Endothelial cell of umbilical vein (primary cell): ENCODE measurements around the gene OR56A1. TPM values are rescaled to one million over a fixed set of nuclear protein-coding genes. Genes with fewer than 3 reads are reported as not detected.

Experiments used
- BruUV-seq: library from RNA; stranded (reverse); fragments of 400-500 nt; replicated peaks from 2 replicates; lab custom pipeline; 2021; lab: Mats Ljungman, UMichigan
- CTCF ChIA-PET: fragments of 300-600, 350-600 bp; sonication (Branson Sonifier 250); formaldehyde crosslinking; loops from one replicate; lab custom pipeline; 2021; ENCODE audit warnings: antibody characterized with exemption, inconsistent platforms; lab: Charles Lee
- POLR2A ChIA-PET: fragments of 300-600, 350-600 bp; sonication (Branson Sonifier 250); formaldehyde crosslinking; loops from one replicate; lab custom pipeline; 2021; ENCODE audit warnings: antibody characterized with exemption, inconsistent platforms; lab: Charles Lee
- DNase-seq: peaks from one replicate; pipeline ENCODE4 v3.0.0-alpha.2; 2011; ENCODE audit warnings: low read depth, low spot score
- FAIRE-seq: peaks from 2 replicates; lab custom pipeline; 2011; peaks lifted over from hg19 to GRCh38; lab: Jason Lieb, UNC
- H2AFZ ChIP-seq: 2 replicates; pipeline ENCODE4 v1.6.0; 2012; ENCODE audit warnings: low read depth, low read length, control low read depth, inconsistent platforms
- H3K27ac ChIP-seq: 2 replicates; pipeline ENCODE4 v1.5.1; 2011; ENCODE audit warnings: low read depth, mild to moderate bottlenecking, control low read depth, low read length, moderate library complexity; ENCODE audit not compliant: insufficient read depth
- H3K27me3 ChIP-seq, 2 experiments: 2 replicates each; pipeline versions ENCODE4 v1.6.0 to v1.6.1; 2011; ENCODE audit warnings: low read length in 2 of 2, mixed read lengths in 1 of 2; ENCODE audit not compliant: control insufficient read depth in 2 of 2, insufficient read depth in 2 of 2
- H3K36me3 ChIP-seq, 2 experiments: 2 replicates in 1 of 2; 3 replicates in 1 of 2; pipeline ENCODE4 v1.5.1; 2011; ENCODE audit warnings: low read length in 2 of 2, mild to moderate bottlenecking in 1 of 2, moderate library complexity in 1 of 2; ENCODE audit not compliant: control insufficient read depth in 2 of 2, insufficient read depth in 2 of 2; ENCODE audit errors: extremely low read depth in 1 of 2
- H3K4me1 ChIP-seq: 3 replicates; pipeline ENCODE4 v1.5.1; 2011; ENCODE audit warnings: mild to moderate bottlenecking, low read length; ENCODE audit not compliant: control insufficient read depth, insufficient read depth; ENCODE audit errors: extremely low read depth
- H3K4me2 ChIP-seq: 2 replicates; pipeline ENCODE4 v1.6.1; 2011; ENCODE audit warnings: low read length, control low read depth, mixed read lengths; ENCODE audit not compliant: insufficient read depth
- H3K4me3 ChIP-seq, 3 experiments: fragments of 200-600 bp in 1 of 3; sonication (generic), shearing (Covaris generic) in 1 of 3; replicated peaks in 1 of 3; 2 replicates each; pipeline ENCODE4 v1.5.1; 2011 to 2016; ENCODE audit warnings: control low read depth in 3 of 3, low read length in 3 of 3, mild to moderate bottlenecking in 2 of 3, inconsistent platforms in 1 of 3, low read depth in 1 of 3, moderate library complexity in 1 of 3; ENCODE audit not compliant: insufficient read depth in 1 of 3
- H3K79me2 ChIP-seq: 2 replicates; pipeline ENCODE4 v1.6.0; 2012; ENCODE audit warnings: low read length, inconsistent platforms; ENCODE audit not compliant: control insufficient read depth, insufficient read depth
- H3K9ac ChIP-seq: replicated peaks from 2 replicates; pipeline ENCODE3; 2011; ENCODE audit warnings: low read length, control low read depth; ENCODE audit not compliant: insufficient read depth; ENCODE audit errors: extremely low read depth
- H3K9me1 ChIP-seq: replicated peaks from 3 replicates; pipeline ENCODE4 v1.6.0; 2011; ENCODE audit warnings: mild to moderate bottlenecking, low read length; ENCODE audit not compliant: control insufficient read depth, insufficient read depth; ENCODE audit errors: extremely low read depth
- H3K9me3 ChIP-seq: replicated peaks from 2 replicates; pipeline ENCODE4 v1.5.1; 2012; ENCODE audit warnings: low read length, inconsistent platforms; ENCODE audit not compliant: control insufficient read depth, insufficient read depth
- H4K20me1 ChIP-seq: replicated peaks from 2 replicates; pipeline ENCODE3; 2011; ENCODE audit warnings: mild to moderate bottlenecking, low read length; ENCODE audit not compliant: control insufficient read depth, insufficient read depth; ENCODE audit errors: extremely low read depth
- EZH2 ChIP-seq: IDR thresholded peaks from 2 replicates; pipeline ENCODE4 v1.6.1; 2012; ENCODE audit warnings: borderline replicate concordance, low read depth, mild to moderate bottlenecking, moderate library complexity, low read length, inconsistent platforms; ENCODE audit not compliant: severe bottlenecking
- FOS ChIP-seq: IDR thresholded peaks from 2 replicates; pipeline ENCODE4 v1.6.1; 2011; ENCODE audit warnings: mild to moderate bottlenecking, low read length, moderate library complexity, borderline replicate concordance; ENCODE audit not compliant: insufficient read depth
- GATA2 ChIP-seq: IDR thresholded peaks from 2 replicates; pipeline ENCODE4 v1.7.0; 2011; ENCODE audit warnings: low read depth, mild to moderate bottlenecking, moderate library complexity, mixed read lengths, low read length; ENCODE audit not compliant: insufficient read length, insufficient read depth
- JUN ChIP-seq: IDR thresholded peaks from 2 replicates; pipeline ENCODE4 v1.6.1; 2011; ENCODE audit warnings: borderline replicate concordance, low read depth; ENCODE audit not compliant: insufficient read length, insufficient read depth
- MYC ChIP-seq: IDR thresholded peaks from one replicate; pipeline ENCODE4 v1.6.1; 2011; ENCODE audit warnings: mild to moderate bottlenecking, low read depth, low read length
- POLR2A ChIP-seq: IDR thresholded peaks from 2 replicates; pipeline ENCODE4 v1.6.1; 2012; ENCODE audit warnings: low read depth, mild to moderate bottlenecking, control low read depth, low read length
- POLR2AphosphoS5 ChIP-seq: IDR thresholded peaks from 2 replicates; pipeline ENCODE4 v1.6.1; 2012; ENCODE audit warnings: low read depth, mild to moderate bottlenecking, control low read depth, low read length, moderate library complexity; ENCODE audit not compliant: insufficient read depth
- dilution Hi-C: fragments of 300-500 bp; cut with MboI; formaldehyde crosslinking; loops from one replicate; pipeline ENCODE4 v1.15.0; 2019; ENCODE audit warnings: low sequenced_read_pairs; ENCODE audit not compliant: extremely low pct_ligation_motif_present
- intact Hi-C: fragments of 100-400 bp; cut with micrococcal nuclease; formaldehyde crosslinking; loops from one replicate; pipeline ENCODE4 v1.10.0; 2022
- polyA plus RNA-seq, 4 experiments: library from polyadenylated mRNA; depleted of rRNA in 3 of 4; stranded (reverse) in 3 of 4; unstranded in 1 of 4; fragments of >200 nt; gene quantifications; 2 replicates each; pipeline versions ENCODE4 v1.2.1 to v1.2.3, GENCODE V29; 2011 to 2012; ENCODE audit warnings: missing spikeins in 1 of 4
- total RNA-seq: library from RNA; stranded (reverse); gene quantifications from 2 replicates; pipeline ENCODE4 v1.2.3, GENCODE V29; 2021
- TF ChIP-seq, protein P1 (sequence below): IDR thresholded peaks from 2 replicates; pipeline ENCODE4 v1.6.1; 2011; ENCODE audit not compliant: insufficient read depth, insufficient read length
- TF ChIP-seq, protein P2 (sequence below), 2 donors: IDR thresholded peaks; 1 replicate in 1 of 2; 2 replicates in 1 of 2; pipeline ENCODE4 v1.5.1; 2011; ENCODE audit warnings: low read length in 2 of 2, mild to moderate bottlenecking in 2 of 2, moderate library complexity in 2 of 2, control low read depth in 1 of 2, inconsistent platforms in 1 of 2, low read depth in 1 of 2; ENCODE audit not compliant: insufficient read depth in 1 of 2; ENCODE audit errors: extremely low read depth in 1 of 2

The OR56A1 gene
- total and polyA plus RNA-seq, 2 donors (not counting 3 experiments of a cell fraction or from before 2014, with no cell fraction given) = not detected

DNA sequence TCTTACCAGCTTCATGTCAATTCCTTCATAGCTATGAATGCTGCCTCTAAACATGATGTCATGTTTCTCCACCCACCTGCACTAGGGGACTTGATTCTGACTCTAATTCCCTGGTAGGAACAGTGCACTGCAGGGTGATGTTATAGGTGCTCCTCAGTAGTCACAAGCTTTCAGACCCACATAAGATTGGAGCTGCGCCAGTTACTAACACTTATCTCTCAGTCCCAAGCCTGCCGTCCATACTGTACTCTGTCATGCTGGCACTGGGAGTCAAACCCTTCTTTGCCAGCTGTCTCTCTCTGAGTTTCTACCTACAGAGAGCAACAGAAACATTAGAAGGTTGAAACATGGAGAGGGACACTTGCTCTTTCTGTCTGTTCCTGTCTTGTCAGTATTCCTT is 5.5 kb downstream of the OR56A1 start:
- Histone ChIP-seq H3K36me3 (no peaks in the 10 kb centered on the region), H3K9me3 (no peaks in the 10 kb centered on the region), H3K4me2 (no peak overlapping the region), H3K27me3 (peaks cover 5 to 7% of the 10 kb centered on the region in 2 experiments), H3K27ac (no peak overlapping the region), H3K79me2 (no peaks in the 10 kb centered on the region), H3K4me3 (no peak overlapping the region), H4K20me1 (no peaks in the 10 kb centered on the region), H3K4me1 (no peaks in the 10 kb centered on the region), H3K9ac (no peak overlapping the region), H2AFZ (no peak overlapping the region), H3K9me1 (no peaks in the 10 kb centered on the region)
- CTCF ChIA-PET = interaction anchor here (2.5 to 7.4 kb wide), 2 partner anchors 329 to 337 kb away, joined by 35 to 149 read pairs; no protein-coding TSS in a partner anchor
- TF ChIP-seq, protein P1, sequence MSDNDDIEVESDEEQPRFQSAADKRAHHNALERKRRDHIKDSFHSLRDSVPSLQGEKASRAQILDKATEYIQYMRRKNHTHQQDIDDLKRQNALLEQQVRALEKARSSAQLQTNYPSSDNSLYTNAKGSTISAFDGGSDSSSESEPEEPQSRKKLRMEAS = no peak
- TF ChIP-seq, protein P2, sequence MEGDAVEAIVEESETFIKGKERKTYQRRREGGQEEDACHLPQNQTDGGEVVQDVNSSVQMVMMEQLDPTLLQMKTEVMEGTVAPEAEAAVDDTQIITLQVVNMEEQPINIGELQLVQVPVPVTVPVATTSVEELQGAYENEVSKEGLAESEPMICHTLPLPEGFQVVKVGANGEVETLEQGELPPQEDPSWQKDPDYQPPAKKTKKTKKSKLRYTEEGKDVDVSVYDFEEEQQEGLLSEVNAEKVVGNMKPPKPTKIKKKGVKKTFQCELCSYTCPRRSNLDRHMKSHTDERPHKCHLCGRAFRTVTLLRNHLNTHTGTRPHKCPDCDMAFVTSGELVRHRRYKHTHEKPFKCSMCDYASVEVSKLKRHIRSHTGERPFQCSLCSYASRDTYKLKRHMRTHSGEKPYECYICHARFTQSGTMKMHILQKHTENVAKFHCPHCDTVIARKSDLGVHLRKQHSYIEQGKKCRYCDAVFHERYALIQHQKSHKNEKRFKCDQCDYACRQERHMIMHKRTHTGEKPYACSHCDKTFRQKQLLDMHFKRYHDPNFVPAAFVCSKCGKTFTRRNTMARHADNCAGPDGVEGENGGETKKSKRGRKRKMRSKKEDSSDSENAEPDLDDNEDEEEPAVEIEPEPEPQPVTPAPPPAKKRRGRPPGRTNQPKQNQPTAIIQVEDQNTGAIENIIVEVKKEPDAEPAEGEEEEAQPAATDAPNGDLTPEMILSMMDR (IDR thresholded peaks at IDR 0.05; ENCODE audit: extremely low read depth in 1 of 2, insufficient read depth in 1 of 2, low read depth in 1 of 2, low read length in 2 of 2) = no peak
- TF ChIP-seq MYC = no peak
- TF ChIP-seq POLR2AphosphoS5 = no peak
- no peak for TF ChIP-seq EZH2
- no peak for TF ChIP-seq FOS
- TF ChIP-seq GATA2 = no peak
- no peak for TF ChIP-seq POLR2A
- TF ChIP-seq JUN = no peak
- BruUV-seq = no TSS peak
- no peak for DNase-seq
- intact Hi-C loops = no loop called here
- POLR2A ChIA-PET = no interaction called here
- dilution Hi-C loops = no loop called here
- FAIRE-seq = no peak
